CD14-positive monocyte (primary cell): Measurements from ENCODE around the gene MIOX. TPM values are rescaled to one million over a fixed set of nuclear protein-coding genes. Genes with fewer than 3 reads are reported as not detected.

Source experiments
- DNase-seq, 3 donors: peaks; one replicate each; pipeline ENCODE4 v3.0.0-alpha.2; 2011 to 2022
- H2AFZ ChIP-seq: 2 replicates; pipeline ENCODE4 v1.6.0; 2012; ENCODE audit warnings: mild to moderate bottlenecking, low read depth, low read length, inconsistent platforms; ENCODE audit not compliant: insufficient read depth, poor library complexity, severe bottlenecking
- H3K27ac ChIP-seq, 2 donors: 1 replicate in 1 of 2; 2 replicates in 1 of 2; pipeline ENCODE4 v1.5.1; 2012 to 2013; ENCODE audit warnings: low read length in 2 of 2, control low read depth in 1 of 2, inconsistent platforms in 1 of 2, low read depth in 1 of 2, mild to moderate bottlenecking in 1 of 2
- H3K27me3 ChIP-seq, 2 donors: one replicate each; pipeline versions ENCODE4 v1.6.0 to v1.6.1; 2011 to 2013; ENCODE audit warnings: low read length in 2 of 2; ENCODE audit not compliant: control insufficient read depth in 2 of 2, insufficient read depth in 2 of 2
- H3K36me3 ChIP-seq, 2 donors: replicated peaks in 1 of 2; 1 replicate in 1 of 2; 2 replicates in 1 of 2; pipeline versions ENCODE4 v1.5.1 to v1.6.1; 2012 to 2013; ENCODE audit warnings: low read length in 2 of 2, control low read depth in 1 of 2, inconsistent platforms in 1 of 2, mild to moderate bottlenecking in 1 of 2; ENCODE audit not compliant: insufficient read depth in 2 of 2, control insufficient read depth in 1 of 2
- H3K4me1 ChIP-seq, 2 donors: 1 replicate in 1 of 2; 2 replicates in 1 of 2; pipeline versions ENCODE4 v1.5.1 to v1.6.1; 2012 to 2013; ENCODE audit warnings: low read length in 2 of 2, control low read depth in 1 of 2, inconsistent platforms in 1 of 2, mild to moderate bottlenecking in 1 of 2, moderate library complexity in 1 of 2; ENCODE audit not compliant: insufficient read depth in 2 of 2, control insufficient read depth in 1 of 2
- H3K4me2 ChIP-seq: replicated peaks from 2 replicates; pipeline ENCODE3; 2012; ENCODE audit warnings: low read length, moderate library complexity, mild to moderate bottlenecking; ENCODE audit not compliant: poor library complexity, severe bottlenecking; ENCODE audit errors: extremely low read depth
- H3K4me3 ChIP-seq, 3 experiments: fragments of 200-600 bp in 1 of 3; sonication (generic) in 1 of 3; replicated peaks in 1 of 3; 1 replicate in 2 of 3; 2 replicates in 1 of 3; pipeline ENCODE4 v1.5.1; 2011 to 2013; ENCODE audit warnings: low read length in 3 of 3, mild to moderate bottlenecking in 3 of 3, control low read depth in 2 of 3, low read depth in 2 of 3, inconsistent platforms in 1 of 3, moderate library complexity in 1 of 3
- H3K79me2 ChIP-seq: 2 replicates; pipeline ENCODE4 v1.6.0; 2012; ENCODE audit warnings: mild to moderate bottlenecking, control low read depth, inconsistent platforms, low read length, moderate library complexity; ENCODE audit not compliant: insufficient read depth
- H3K9ac ChIP-seq: 2 replicates; pipeline ENCODE4 v1.6.0; 2017; ENCODE audit warnings: low read length, mild to moderate bottlenecking; ENCODE audit not compliant: insufficient read depth, poor library complexity, severe bottlenecking
- H3K9me3 ChIP-seq, 2 donors: replicated peaks in 1 of 2; 1 replicate in 1 of 2; 2 replicates in 1 of 2; pipeline versions ENCODE4 v1.5.1 to v1.6.1; 2012 to 2013; ENCODE audit warnings: low read length in 2 of 2, control low read depth in 1 of 2; ENCODE audit not compliant: control insufficient read depth in 1 of 2, insufficient read depth in 1 of 2
- H4K20me1 ChIP-seq: 2 replicates; pipeline ENCODE4 v1.6.0; 2012; ENCODE audit warnings: mild to moderate bottlenecking, low read length, control low read depth, moderate library complexity; ENCODE audit not compliant: insufficient read depth
- H3K27ac Mint-ChIP-seq, 7 donors: one replicate each; pipeline ENCODE4 v1.8.0; 2020; ENCODE audit warnings: mild to moderate bottlenecking in 7 of 7, mixed read lengths in 7 of 7, moderate library complexity in 6 of 7, inconsistent platforms in 2 of 7
- H3K27me3 Mint-ChIP-seq, 3 donors: one replicate each; pipeline ENCODE4 v1.8.0; 2021 to 2022; ENCODE audit warnings: low read depth in 3 of 3, mild to moderate bottlenecking in 3 of 3, mixed read lengths in 3 of 3, moderate library complexity in 3 of 3, inconsistent platforms in 1 of 3
- H3K36me3 Mint-ChIP-seq, 2 donors: one replicate each; pipeline ENCODE4 v1.8.0; 2020; ENCODE audit warnings: mixed read lengths in 2 of 2, inconsistent platforms in 1 of 2, mild to moderate bottlenecking in 1 of 2
- H3K4me1 Mint-ChIP-seq: one replicate; pipeline ENCODE4 v1.8.0; 2020; ENCODE audit warnings: mild to moderate bottlenecking, mixed read lengths
- H3K4me3 Mint-ChIP-seq, 2 donors: one replicate each; pipeline ENCODE4 v1.8.0; 2020; ENCODE audit warnings: mild to moderate bottlenecking in 2 of 2, mixed read lengths in 2 of 2, moderate library complexity in 1 of 2
- H3K9me3 Mint-ChIP-seq, 7 donors: one replicate each; pipeline ENCODE4 v1.8.0; 2020 to 2022; ENCODE audit warnings: mixed read lengths in 7 of 7, mild to moderate bottlenecking in 6 of 7, moderate library complexity in 6 of 7, inconsistent platforms in 2 of 7
- WGBS: methylation state at CpG from one replicate; pipeline ENCODE4 v1.1.5; 2013; ENCODE audit warnings: missing lambda C conversion rate; ENCODE audit not compliant: insufficient coverage; 5-methylcytosine and 5-hydroxymethylcytosine counted together
- intact Hi-C, 2 donors: fragments of 100-400 bp; cut with micrococcal nuclease; formaldehyde crosslinking; loops; one replicate each; pipeline versions ENCODE4 v1.15.0 to v1.15.1; 2023
- polyA plus RNA-seq, 3 donors: library from polyadenylated mRNA; depleted of rRNA in 1 of 3; unstranded in 2 of 3; stranded (reverse) in 1 of 3; fragments of 300-500 nt in 2 of 3; fragments of >200 nt in 1 of 3; fragmentation: Illumina TruSeq in 2 of 3; gene quantifications; 1 replicate in 2 of 3; 2 replicates in 1 of 3; pipeline ENCODE4 v1.2.3, GENCODE V29; 2012 to 2021
- TF ChIP-seq, protein P1 (sequence below): fragments of 200-600 bp; IDR thresholded peaks from one replicate; pipeline ENCODE4 v1.8.0; 2022; ENCODE audit warnings: antibody characterized with exemption, mild to moderate bottlenecking

Gene MIOX
- polyA plus RNA-seq, 3 donors: not detected

DNA sequence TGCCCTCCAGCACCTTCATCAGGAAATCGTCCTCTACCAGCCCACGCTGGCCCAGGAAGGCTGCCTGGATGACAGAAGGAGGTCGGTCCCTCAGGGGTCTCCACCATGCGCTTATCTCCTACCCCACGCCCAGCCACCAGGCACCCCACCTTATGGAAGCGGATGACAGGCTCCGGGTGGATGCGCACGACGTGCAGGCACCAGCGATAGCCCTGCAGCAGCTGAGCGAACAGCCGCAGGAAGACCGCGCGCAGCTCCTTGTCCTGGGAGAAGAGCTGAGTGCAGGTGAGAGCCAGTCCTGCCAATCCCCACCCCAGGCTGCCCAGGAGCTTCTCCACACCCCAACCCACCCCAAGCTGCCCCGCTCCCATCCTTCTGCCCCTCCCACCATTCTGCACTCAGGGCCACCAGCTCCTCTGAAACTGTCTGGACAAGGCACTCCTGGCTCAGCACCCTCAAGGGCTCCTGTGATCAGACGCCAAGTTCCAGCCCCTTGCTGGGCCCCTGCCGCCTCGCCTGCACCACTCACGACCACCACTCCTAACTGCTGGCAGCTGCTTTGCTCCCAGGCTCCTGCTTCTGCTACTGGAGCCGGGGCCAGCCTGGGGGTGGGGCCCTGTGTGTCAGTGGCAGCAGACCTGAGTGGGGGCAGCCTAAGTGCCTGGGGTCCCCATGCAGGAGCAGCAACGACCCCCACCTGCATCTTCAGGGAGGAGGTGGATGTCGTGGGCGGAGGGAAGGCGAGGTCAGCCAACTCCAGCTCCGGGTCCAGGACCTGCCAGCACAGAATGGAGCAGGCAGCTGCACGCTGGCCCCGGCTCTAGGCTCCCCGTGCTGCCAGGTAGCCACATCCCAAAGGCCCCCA, 21.4 kb upstream of the MIOX start:
- H3K4me2 ChIP-seq: no peak overlapping the region
- TF ChIP-seq, protein P1, sequence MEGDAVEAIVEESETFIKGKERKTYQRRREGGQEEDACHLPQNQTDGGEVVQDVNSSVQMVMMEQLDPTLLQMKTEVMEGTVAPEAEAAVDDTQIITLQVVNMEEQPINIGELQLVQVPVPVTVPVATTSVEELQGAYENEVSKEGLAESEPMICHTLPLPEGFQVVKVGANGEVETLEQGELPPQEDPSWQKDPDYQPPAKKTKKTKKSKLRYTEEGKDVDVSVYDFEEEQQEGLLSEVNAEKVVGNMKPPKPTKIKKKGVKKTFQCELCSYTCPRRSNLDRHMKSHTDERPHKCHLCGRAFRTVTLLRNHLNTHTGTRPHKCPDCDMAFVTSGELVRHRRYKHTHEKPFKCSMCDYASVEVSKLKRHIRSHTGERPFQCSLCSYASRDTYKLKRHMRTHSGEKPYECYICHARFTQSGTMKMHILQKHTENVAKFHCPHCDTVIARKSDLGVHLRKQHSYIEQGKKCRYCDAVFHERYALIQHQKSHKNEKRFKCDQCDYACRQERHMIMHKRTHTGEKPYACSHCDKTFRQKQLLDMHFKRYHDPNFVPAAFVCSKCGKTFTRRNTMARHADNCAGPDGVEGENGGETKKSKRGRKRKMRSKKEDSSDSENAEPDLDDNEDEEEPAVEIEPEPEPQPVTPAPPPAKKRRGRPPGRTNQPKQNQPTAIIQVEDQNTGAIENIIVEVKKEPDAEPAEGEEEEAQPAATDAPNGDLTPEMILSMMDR: no peak
- intact Hi-C loops: no loop called here
- no peak overlapping the region for H3K9ac ChIP-seq
- Mint-ChIP-seq H3K27ac (peak overlapping the region in 1 of 7 donors; percentile 33), H3K9me3 (peaks cover 0 to 1% (median 0%) of the 10 kb centered on the region in 7 donors), H3K4me3 (no peak overlapping the region), H3K36me3 (peaks cover 59 to 80% of the 10 kb centered on the region in 2 donors), H3K27me3 (peaks cover 0 to 2% (median 0%) of the 10 kb centered on the region in 3 donors), H3K4me1 (peaks cover 12% of the 10 kb centered on the region)
- H3K36me3 ChIP-seq: peaks cover 73 to 81% of the 10 kb centered on the region in 2 donors
- H2AFZ ChIP-seq: no peak overlapping the region
- no peaks in the 10 kb centered on the region for H3K9me3 ChIP-seq
- peaks cover 8 to 9% of the 10 kb centered on the region in 2 donors for H3K4me1 ChIP-seq
- 98% methylated on average over 27 of the region's 30 CpGs for WGBS
- peaks cover 42% of the 10 kb centered on the region for H4K20me1 ChIP-seq
- no peak overlapping the region for H3K27ac ChIP-seq
- no peaks in the 10 kb centered on the region for H3K27me3 ChIP-seq
- no peak overlapping the region for H3K4me3 ChIP-seq
- peaks cover 16% of the 10 kb centered on the region for H3K79me2 ChIP-seq
- no peak for DNase-seq

DNA sequence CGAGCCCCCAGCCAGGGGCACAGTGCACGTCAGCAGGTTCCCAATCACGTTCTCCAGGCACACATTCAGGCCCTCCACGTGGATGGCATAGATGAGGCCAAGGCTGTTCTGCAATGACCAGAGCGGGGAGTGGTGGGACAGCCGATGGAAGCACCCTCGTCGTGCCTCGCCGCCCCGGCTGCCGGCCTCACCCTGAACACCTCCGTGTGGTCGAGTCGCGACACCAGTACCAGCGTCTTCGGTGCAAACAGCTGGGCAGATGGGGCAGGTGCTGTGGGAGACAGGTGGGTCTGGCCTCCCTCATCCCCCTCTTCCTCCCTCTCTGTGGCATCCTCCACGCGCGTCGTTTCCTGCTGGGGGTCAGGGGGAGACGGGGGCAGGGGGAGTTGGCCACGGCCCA, 19.3 kb upstream of the MIOX start:
- Histone ChIP-seq H3K9me3 (no peaks in the 10 kb centered on the region), H3K27ac (no peak overlapping the region), H4K20me1 (peaks cover 59% of the 10 kb centered on the region), H3K36me3 (peaks cover 53 to 61% of the 10 kb centered on the region in 2 donors), H3K27me3 (no peaks in the 10 kb centered on the region), H3K79me2 (peaks cover 36% of the 10 kb centered on the region), H2AFZ (no peak overlapping the region), H3K4me1 (peaks cover 26 to 29% of the 10 kb centered on the region in 2 donors), H3K4me3 (no peak overlapping the region), H3K9ac (no peak overlapping the region), H3K4me2 (no peak overlapping the region)
- peaks cover 32% of the 10 kb centered on the region for H3K4me1 Mint-ChIP-seq
- H3K27me3 Mint-ChIP-seq: peaks cover 0 to 2% (median 2%) of the 10 kb centered on the region in 3 donors
- no peaks in the 10 kb centered on the region for H3K9me3 Mint-ChIP-seq
- 97% methylated on average over 12 of the region's 24 CpGs for WGBS
- no peak overlapping the region for H3K27ac Mint-ChIP-seq
- TF ChIP-seq, protein P1: no peak
- intact Hi-C loops: no loop called here
- DNase-seq: no peak
- peaks cover 45 to 64% of the 10 kb centered on the region in 2 donors for H3K36me3 Mint-ChIP-seq
- H3K4me3 Mint-ChIP-seq: no peak overlapping the region
